Glutamatergic neuron (in vitro differentiated cells): ENCODE results near the gene TMEM221. TPM values are rescaled to one million over a fixed set of nuclear protein-coding genes. Genes with fewer than 3 reads are reported as not detected.

Experiments
- DNase-seq: peaks from one replicate; pipeline ENCODE4 v3.0.0; 2022
- H3K27ac Mint-ChIP-seq: one replicate; pipeline ENCODE4 v1.8.0; 2020; ENCODE audit warnings: mild to moderate bottlenecking, mixed read lengths, inconsistent platforms; ENCODE audit not compliant: unreplicated experiment
- H3K27me3 Mint-ChIP-seq: one replicate; pipeline ENCODE4 v1.8.0; 2020; ENCODE audit warnings: mild to moderate bottlenecking, moderate library complexity, mixed read lengths, inconsistent platforms; ENCODE audit not compliant: unreplicated experiment
- H3K36me3 Mint-ChIP-seq: one replicate; pipeline ENCODE4 v1.8.0; 2020; ENCODE audit warnings: mild to moderate bottlenecking, mixed read lengths, inconsistent platforms; ENCODE audit not compliant: unreplicated experiment
- H3K4me1 Mint-ChIP-seq: one replicate; pipeline ENCODE4 v1.8.0; 2020; ENCODE audit warnings: mild to moderate bottlenecking, low read depth, mixed read lengths, inconsistent platforms; ENCODE audit not compliant: unreplicated experiment
- H3K4me3 Mint-ChIP-seq: one replicate; pipeline ENCODE4 v1.8.0; 2020; ENCODE audit warnings: mild to moderate bottlenecking, mixed read lengths, inconsistent platforms; ENCODE audit not compliant: unreplicated experiment
- H3K9me3 Mint-ChIP-seq: one replicate; pipeline ENCODE4 v1.8.0; 2020; ENCODE audit warnings: mild to moderate bottlenecking, moderate library complexity, mixed read lengths, inconsistent platforms; ENCODE audit not compliant: unreplicated experiment
- long read RNA-seq: library from polyadenylated mRNA; unstranded; transcript quantifications from one replicate; pipeline ENCODE4 v2.0.0, GENCODE V29; 2020; ENCODE audit not compliant: unreplicated experiment
- total RNA-seq: library from RNA; stranded (reverse); fragmentation: NEBNext Ultra II Directional; extraction: Animal tissue kit (Norgen Biotek cat#: 25700); gene quantifications from one replicate; pipeline ENCODE4 v1.2.1, GENCODE V29; 2021; ENCODE audit not compliant: unreplicated experiment
- TF ChIP-seq, protein P1 (sequence below): fragments of 200-600 bp; sonication (generic); IDR thresholded peaks from one replicate; pipeline ENCODE4 v1.5.0; 2021; ENCODE audit not compliant: partially characterized antibody, unreplicated experiment

The TMEM221 gene
- total RNA-seq = not detected
- long read RNA-seq = 0 reads

DNA sequence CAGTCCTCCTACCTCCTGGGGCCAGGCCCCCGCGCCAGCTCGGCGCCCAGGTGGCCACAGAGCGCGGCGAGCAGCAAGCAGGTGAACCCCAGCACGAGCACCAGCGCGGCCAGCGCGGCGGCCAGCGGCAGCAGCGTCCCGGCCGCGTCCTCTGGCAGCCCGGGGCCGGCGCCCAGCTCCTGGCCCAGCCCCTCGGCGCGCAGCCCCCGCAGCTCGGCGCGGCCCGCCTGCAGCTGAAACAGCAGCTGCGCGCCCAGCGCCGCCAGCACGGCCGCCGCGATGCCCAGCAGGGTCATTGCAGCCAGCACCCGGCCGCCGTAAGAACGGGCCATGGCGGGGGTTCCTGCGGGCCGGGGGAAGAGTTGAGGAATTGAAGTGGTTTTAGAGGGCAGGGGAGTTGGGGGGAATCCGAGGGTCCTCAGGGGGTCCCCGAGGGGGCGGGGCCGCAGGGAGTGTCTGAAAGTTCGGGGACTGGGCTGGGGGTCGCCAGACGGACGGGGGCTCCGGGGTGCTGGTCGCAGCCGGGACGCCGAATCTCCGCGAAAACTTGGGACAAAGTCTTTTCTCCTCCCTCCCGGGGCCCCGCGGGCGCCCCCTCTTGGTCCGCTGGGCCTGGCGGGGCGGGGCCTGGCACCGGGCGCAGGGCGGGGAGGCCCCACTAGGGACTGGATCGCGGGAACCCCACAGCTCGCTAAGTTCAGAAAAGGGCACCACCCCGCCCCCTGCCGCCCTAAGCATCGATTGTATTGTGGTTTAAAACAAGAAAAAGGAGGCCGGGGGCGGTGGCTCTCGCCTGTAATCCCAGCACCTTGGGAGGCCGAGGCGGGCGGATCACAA lies at the start of gene TMEM221:
Gene TMEM221 (minus strand): TSS at position 538 of the 837 bp plus-strand sequence. CDS start 206 bp downstream, at position 332.
- Mint-ChIP-seq H3K9me3 (peaks cover 3% of the 10 kb centered on the region), H3K4me1 (no peaks in the 10 kb centered on the region), H3K4me3 (peak within 1 kb of the TSS; percentile 64)

DNA sequence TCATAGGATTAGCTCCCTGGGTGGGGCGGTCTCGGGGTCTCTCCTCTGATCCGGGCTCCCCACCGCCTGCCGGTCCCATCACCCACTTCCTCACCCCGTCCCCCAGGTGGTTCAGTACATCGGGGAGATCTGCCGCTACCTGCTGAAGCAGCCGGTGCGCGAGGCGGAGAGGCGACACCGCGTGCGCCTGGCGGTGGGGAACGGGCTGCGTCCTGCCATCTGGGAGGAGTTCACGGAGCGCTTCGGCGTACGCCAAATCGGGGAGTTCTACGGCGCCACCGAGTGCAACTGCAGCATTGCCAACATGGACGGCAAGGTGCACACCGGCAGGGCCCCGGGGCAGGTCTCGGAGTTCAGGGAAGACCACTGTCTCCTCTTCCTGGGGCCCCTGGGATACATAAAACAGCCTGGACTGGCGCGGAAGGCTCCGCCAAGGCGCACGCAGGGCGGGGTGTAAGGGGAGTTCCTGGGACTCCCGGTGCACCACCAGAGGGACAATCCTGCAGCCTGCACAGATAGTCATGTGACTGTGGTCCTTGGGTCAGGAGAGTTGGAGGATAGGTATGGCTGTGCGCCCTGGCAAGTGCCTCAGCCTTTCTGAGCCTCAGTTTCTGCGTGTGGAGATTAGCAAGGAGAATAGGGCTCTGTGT lies 48.8 kb upstream of the TMEM221 start:
- Mint-ChIP-seq H3K4me3 (peak overlapping the region; percentile 67), H3K9me3 (peaks cover 7% of the 10 kb centered on the region), H3K27ac (no peak overlapping the region), H3K4me1 (peaks cover 9% of the 10 kb centered on the region), H3K27me3 (peaks cover 8% of the 10 kb centered on the region), H3K36me3 (no peaks in the 10 kb centered on the region)
- TF ChIP-seq, protein P1, sequence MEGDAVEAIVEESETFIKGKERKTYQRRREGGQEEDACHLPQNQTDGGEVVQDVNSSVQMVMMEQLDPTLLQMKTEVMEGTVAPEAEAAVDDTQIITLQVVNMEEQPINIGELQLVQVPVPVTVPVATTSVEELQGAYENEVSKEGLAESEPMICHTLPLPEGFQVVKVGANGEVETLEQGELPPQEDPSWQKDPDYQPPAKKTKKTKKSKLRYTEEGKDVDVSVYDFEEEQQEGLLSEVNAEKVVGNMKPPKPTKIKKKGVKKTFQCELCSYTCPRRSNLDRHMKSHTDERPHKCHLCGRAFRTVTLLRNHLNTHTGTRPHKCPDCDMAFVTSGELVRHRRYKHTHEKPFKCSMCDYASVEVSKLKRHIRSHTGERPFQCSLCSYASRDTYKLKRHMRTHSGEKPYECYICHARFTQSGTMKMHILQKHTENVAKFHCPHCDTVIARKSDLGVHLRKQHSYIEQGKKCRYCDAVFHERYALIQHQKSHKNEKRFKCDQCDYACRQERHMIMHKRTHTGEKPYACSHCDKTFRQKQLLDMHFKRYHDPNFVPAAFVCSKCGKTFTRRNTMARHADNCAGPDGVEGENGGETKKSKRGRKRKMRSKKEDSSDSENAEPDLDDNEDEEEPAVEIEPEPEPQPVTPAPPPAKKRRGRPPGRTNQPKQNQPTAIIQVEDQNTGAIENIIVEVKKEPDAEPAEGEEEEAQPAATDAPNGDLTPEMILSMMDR = no peak
- DNase-seq = peak; percentile 47

More for the DNA sequence above, at the start of gene TMEM221:
- H3K27ac Mint-ChIP-seq = no peak within 1 kb of the TSS
- peaks cover 11% of the 10 kb centered on the region for H3K27me3 Mint-ChIP-seq
- TF ChIP-seq, protein P1 = peak; percentile 38
- DNase-seq = peak; percentile 59
- H3K36me3 Mint-ChIP-seq = peaks cover 5% of the 10 kb centered on the region

DNA sequence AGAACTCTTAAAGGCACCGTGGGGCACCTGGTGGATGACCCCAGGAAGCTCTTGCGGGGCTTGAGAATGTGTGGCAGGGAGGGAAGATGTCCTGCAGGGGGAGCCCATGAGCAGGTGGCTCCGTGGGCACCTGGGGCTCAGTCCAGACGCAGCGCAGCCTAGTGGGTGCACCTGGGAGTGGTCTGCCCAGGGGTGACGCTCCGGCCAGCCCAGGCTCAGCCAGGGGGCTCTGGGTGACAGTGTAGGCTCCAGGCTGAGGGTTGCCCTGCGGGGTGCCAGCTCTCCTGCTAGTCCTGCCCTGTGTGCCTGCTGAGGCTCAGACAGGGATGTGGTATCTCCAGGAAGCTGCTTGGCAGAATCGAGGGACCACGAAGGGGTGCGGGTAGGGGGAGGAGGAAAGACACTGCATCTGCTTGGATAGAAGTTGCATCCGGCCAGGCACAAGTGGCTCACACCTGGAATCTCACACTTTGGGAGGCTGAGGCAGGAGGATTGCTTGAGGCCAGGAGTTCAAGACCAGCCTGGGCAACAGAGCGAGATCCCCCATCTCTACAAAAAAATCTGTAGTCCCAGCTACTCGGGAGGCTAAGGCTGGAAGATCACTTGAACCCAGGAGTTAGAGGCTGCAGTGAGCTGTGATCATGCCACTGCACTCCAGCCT lies 48.0 kb upstream of the TMEM221 start:
- DNase-seq = peak; percentile 84
- Mint-ChIP-seq H3K27me3 (peaks cover 10% of the 10 kb centered on the region), H3K4me3 (peak overlapping the region; percentile 20), H3K4me1 (peaks cover 15% of the 10 kb centered on the region), H3K27ac (no peak overlapping the region), H3K36me3 (no peaks in the 10 kb centered on the region), H3K9me3 (peaks cover 8% of the 10 kb centered on the region)
- TF ChIP-seq, protein P1 = peak; percentile 91

DNA sequence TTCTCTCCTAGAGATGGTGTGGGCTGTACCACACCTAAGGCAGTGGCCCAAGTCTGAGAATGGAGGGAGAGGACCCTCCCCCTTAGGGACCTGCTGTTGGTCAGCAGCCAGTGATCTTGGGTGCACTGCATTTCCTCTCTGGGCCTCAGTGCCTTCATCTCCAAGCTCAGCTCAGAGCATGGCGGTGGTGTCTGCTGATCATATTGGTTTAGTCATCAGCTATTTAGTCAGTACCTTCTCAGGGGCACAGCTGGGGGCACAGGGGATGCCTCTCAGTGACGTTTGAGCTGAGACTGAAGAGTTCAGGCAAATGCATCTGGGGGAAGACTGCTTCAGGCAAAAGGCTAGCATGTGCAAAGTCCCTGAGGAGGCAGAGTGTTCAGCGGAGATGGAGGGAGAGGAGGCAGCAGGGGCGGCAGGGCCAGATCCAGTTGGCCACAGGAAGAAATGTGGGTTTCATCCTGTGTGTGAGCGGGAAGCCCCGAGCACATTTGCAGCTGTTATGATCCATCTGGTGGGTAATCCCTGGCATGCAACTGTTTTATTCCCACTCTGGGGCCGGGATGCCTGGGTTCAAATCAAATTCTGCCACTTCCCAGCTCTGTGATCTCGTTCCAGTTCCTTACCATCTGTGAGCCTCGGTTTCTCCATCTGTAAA lies 47.3 kb upstream of the TMEM221 start:
- peak overlapping the region; percentile 88 for H3K27ac Mint-ChIP-seq
- H3K9me3 Mint-ChIP-seq = peaks cover 8% of the 10 kb centered on the region
- no peaks in the 10 kb centered on the region for H3K36me3 Mint-ChIP-seq
- H3K4me3 Mint-ChIP-seq = peak overlapping the region; percentile 42
- TF ChIP-seq, protein P1 = no peak
- DNase-seq = no peak
- peaks cover 18% of the 10 kb centered on the region for H3K4me1 Mint-ChIP-seq
- H3K27me3 Mint-ChIP-seq = peaks cover 10% of the 10 kb centered on the region
